HG03432 (cell line): ENCODE measurements around the gene ITGAL.
"Not testable (repeated sequence)": the region's sequence is repeated elsewhere in the genome, so short reads cannot be mapped to it uniquely, and the experiment has no call there.

Source experiments
- ATAC-seq: cut with Tn5 transposase; IDR thresholded peaks from one replicate; pipeline ENCODE4 v1.9.1; 2021; ENCODE audit warnings: mild to moderate bottlenecking, moderate library complexity; ENCODE audit not compliant: unreplicated experiment

ITGAL gene

DNA sequence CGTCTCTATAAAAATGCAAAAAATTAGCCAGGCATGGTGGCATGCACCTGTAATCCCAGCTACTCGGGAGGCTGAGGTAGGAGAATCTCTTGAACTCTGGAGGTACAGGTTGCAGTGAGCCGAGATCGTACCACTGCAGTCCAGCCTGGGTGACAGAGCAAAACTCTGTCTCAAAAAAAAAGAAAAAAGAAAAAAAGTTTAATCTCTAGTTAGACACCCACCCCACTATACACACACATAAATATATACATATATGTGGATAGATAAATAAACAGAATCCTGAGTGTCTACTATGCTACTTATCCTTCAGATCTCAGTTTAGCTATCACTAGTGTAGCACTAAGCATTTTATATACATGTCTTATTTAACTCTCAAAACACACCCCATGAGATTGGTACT is 18.7 kb downstream of the ITGAL start:
- no peak for ATAC-seq

DNA sequence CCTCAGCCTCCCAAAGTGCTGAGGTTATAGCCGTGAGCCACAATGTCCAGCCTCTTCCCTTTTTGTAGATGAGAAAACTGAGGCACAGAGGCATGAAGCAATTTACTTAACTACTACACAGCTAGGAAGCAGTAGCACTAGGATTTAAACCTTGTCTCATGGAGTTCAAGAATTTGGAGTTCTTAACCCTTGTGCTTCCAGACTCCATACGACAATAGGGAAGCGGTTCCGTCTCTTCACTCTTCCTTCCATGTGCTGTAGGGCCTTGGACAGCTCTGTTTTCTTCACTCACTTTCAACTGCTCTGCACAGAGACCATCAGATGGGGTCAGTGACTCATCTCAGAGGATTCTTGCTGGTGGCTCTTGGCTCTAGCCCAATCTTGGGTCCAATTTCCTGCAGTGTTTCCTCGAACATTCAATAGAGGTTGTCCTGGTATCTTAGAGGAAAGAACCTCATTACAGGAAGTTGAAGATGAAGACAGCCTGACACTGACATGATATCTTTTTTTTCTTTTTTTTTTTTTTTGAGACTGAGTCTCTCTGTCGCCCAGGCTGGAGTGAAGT is 19.3 kb downstream of the ITGAL start:
- ATAC-seq, result no peak

- no peak for ATAC-seq
Measured at GRCh38 chr16:30493941-30494488, 21.5 kb downstream of the ITGAL start.

DNA sequence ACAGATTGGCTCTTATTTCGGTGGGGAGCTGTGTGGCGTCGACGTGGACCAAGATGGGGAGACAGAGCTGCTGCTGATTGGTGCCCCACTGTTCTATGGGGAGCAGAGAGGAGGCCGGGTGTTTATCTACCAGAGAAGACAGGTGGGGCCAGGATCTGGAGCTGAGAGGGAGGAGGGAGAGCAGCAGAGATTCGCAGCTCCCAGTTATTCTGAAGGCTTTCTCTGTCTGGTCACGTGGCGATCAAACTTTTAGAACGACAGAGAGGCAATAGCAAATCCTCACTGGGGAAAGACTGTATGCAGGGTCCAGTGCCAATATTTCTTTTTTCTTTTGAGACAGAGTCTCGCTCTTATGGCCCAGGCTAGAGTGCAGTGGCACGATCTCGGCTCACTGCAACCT is 22.2 kb downstream of the ITGAL start:
- no peak for ATAC-seq

DNA sequence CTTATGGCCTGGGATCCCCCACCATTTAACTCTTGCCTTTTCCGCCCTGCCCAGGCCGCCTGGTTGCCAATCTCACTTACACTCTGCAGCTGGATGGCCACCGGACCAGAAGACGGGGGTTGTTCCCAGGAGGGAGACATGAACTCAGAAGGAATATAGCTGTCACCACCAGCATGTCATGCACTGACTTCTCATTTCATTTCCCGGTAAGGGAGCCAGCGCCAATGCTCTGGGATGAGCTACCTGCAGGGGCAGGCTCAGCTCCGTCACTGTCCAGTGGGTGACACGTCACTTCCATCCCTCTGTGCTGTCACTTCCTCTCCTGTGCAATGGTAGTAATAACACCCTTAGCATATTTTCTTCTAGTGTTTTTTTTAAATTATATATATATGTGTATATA is 26.7 kb downstream of the ITGAL start:
- no peak for ATAC-seq

GRCh38 chr16:30503403-30504296 is 31.1 kb downstream of the ITGAL start:
- no peak for ATAC-seq

DNA sequence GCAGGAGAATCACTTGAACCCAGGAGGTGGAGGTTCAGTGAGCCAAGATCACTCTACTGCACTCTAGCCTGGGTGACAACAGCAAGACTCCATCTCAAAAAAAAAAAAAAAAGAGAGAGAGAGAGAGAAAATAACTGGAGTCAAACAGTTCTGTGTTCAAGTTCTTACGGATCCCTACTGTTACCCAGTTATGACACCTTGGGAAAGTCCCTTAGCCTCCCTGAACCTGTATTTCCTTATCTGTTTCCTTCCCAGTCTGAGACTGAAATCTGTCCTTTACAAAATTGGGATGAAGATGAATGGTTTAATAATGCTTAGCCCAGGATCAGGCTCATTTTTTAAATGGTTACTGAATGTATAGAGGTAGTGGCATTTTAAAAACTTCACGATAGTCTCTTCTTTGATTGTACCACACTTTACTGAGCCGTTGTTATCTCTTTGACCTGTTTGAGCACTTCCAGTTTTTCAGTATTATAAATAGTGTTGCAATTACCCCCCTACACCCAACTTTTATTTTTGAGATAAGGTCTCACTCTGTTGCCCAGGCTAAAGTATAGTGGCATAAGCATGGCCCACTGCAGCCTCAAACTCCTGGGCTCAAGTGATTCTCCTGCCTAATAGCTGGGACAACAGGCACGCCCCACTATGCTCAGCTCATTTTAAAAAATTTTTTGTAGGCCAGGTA is 36.7 kb downstream of the ITGAL start:
- ATAC-seq, result no peak

- ATAC-seq, result no peak
Measured at GRCh38 chr16:30510376-30510938, 37.9 kb downstream of the ITGAL start.

DNA sequence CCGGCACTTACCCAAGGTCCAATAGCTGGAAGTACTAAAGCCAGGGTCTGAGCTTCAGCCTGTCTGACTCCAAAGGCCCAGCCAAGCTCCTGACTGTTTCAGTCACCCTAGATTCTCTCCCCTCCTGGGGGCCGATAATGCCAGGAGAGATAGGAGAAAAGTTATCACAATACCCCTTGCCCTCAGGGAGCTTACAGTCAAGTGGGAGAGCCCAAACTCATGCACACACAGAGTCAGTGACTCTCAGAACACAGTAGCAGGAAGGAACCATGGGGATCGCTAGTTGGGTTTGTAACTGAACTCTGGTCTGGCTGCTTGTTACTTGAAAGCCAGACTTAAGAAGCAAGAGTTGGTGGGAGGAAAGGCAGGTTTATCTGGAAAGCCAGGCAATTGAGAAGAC is 39.0 kb downstream of the ITGAL start:
- no peak for ATAC-seq

DNA sequence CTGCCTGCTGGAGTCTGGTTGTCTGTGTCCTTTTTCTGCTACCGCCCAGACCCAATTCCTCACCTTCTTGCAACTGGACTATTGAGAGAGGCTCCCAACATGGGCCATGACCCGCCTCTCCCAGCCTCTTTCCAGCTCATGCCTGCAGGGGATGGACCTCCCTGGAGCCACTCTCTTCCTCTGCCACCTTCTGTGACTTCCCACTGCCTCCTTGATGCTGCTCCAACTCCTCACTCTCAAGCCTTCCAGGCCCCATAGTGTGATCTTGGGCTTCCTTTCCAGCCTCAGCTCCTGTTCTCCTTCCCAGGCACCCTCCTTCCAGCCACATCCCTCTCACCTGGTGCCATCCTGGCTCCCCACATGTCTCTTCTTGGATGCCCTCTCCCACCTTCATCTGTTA is 42.7 kb downstream of the ITGAL start:
- ATAC-seq, result no peak

DNA sequence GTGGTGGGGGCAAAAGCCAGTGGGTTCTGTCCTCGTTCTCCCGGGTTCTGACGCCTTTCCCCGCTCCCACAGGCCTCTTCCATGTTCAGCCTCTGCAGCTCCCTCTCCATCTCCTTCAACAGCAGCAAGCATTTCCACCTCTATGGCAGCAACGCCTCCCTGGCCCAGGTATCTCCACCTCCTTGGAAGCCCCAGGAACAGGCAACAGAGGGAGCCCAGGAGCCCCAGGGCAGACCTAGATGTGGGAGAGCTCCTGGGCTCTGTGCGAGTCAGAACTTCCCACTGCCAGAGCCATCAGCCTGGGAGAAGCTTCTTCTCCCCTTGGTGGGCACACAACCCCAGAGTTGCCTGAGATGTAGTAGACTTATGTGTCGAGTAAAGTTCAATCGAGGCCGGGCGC is 46.0 kb downstream of the ITGAL start:
- ATAC-seq, result no peak

DNA sequence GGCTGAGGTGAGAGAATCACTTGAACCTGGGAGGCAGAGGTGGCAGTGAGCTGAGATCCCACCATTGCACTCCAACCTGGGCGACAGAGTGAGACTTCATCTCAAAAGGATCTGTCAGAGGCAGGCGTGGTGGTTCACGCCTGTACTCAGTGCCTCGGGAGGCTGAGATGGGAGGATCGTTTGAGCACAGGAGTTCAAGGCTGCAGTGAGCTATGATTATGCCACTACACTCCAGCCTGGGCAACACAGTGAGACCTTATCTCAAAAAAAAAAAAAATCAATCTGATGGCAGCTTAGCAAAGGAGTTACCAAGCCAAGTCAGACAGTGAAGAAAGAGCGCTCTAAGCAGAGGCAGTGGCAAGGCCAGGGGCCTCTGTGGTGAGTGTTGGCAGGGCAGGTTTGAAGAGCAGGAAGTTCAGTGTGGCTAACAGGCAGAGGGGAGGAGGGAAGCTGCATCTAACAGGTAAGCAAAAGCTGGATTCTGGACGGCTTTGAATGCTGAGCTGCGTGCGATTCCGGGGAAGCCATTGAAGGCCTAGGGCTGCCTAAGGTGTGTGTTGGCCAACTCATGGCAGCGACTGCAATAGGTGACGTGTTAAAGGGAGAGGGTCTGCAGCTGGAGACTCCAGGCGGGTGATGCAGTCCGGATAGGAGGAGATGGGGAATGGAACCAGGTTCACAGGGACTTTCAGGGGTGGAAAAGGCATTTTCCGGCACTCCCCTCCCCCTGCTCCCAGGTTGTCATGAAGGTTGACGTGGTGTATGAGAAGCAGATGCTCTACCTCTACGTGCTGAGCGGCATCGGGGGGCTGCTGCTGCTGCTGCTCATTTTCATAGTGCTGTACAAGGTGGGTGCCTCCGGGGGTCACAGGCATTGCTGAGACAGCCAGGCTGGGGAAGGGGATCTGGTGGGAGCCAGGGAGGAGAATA is 46.8 kb downstream of the ITGAL start:
- no peak for ATAC-seq

- no peak for ATAC-seq
Measured at GRCh38 chr16:30521476-30521872, 48.9 kb downstream of the ITGAL start.

- no peak for ATAC-seq
Measured at GRCh38 chr16:30521873-30522641, 49.5 kb downstream of the ITGAL start.

DNA sequence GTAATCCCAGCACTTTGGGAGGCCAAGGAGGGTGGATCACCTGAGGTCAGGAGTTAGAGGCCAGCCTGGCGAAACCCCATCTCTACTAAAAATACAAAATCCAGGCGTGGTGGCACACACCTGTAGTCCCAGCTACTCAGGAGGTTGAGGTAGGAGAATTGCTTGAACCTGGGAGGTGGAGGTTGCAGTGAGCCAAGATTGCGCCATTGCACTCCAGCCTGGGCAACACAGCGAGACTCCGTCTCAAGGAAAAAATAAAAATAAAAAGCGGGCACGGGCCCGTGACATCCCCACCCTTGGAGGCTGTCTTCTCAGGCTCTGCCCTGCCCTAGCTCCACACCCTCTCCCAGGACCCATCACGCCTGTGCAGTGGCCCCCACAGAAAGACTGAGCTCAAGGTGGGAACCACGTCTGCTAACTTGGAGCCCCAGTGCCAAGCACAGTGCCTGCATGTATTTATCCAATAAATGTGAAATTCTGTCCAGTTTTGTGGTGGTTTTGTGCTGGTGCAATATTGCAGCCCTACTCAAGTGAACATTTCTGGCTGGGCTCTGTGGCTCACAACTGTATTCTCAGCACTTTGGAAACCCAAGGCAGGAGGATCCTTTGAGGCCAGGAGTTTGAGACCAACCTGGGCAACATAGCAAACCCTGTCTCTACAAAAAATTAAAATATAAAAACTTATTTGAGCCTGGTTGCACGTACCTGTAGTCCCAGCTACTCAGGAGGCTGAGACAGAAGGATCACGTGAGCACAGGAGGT is 50.3 kb downstream of the ITGAL start:
- not testable (repeated sequence) for ATAC-seq

GRCh38 chr16:30523768-30524574 is 51.4 kb downstream of the ITGAL start:
- no peak for ATAC-seq

GRCh38 chr16:30524575-30525568 is 52.3 kb downstream of the ITGAL start:
- ATAC-seq, result no peak
